Cerebellar nuclear complex (tissue), 1 donor: ENCODE measurements around the gene HCST.
"Not testable (repeated sequence)": the region's sequence is repeated elsewhere in the genome, so short reads cannot be mapped to it uniquely, and the experiment has no call there.

Experiments used
- DNase-seq, 2 experiments: peaks; one replicate each; lab custom pipeline; 2025; lab: John Stamatoyannopoulos, UW

Gene HCST

DNA sequence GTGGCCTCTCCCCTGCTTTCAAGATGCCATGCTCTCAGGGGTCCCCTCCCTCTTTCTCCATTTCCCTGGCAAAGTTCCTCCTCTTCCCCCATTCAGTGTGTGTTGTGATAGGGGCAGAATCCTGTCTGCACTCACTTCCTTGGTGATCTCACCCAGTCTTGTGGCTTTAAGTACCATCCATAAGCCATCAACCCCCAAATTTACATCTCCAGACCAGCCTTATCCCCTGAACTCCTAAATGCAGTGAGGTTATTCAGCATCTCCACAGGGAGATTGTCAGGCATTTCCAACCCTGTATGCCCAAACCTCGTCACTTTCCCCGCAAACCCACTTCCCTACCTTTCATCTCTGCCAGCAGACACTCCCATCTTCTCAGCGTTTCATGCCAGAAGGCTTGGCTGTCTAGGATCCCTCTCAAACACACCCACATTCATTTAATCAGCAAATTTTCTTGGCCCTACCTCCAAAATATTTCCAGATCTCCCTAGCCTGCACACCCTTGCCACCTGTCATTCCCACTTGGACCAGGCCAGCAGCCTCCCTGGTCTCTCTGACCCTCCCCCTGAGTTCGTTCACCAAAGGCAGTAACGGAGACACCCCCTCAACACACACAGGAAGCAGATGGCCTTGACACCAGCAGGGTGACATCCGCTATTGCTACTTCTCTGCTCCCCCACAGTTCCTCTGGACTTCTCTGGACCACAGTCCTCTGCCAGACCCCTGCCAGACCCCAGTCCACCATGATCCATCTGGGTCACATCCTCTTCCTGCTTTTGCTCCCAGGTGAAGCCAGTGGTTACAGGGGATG lies at the start of gene HCST:
TSS of gene HCST (plus strand) at position 676 of the 808 bp plus-strand sequence. CDS start at position 741, 65 bp downstream.
- DNase-seq = no peak

- no peak for DNase-seq
Measured at GRCh38 chr19:35853038-35853756, 49.1 kb upstream of the HCST start.

DNA sequence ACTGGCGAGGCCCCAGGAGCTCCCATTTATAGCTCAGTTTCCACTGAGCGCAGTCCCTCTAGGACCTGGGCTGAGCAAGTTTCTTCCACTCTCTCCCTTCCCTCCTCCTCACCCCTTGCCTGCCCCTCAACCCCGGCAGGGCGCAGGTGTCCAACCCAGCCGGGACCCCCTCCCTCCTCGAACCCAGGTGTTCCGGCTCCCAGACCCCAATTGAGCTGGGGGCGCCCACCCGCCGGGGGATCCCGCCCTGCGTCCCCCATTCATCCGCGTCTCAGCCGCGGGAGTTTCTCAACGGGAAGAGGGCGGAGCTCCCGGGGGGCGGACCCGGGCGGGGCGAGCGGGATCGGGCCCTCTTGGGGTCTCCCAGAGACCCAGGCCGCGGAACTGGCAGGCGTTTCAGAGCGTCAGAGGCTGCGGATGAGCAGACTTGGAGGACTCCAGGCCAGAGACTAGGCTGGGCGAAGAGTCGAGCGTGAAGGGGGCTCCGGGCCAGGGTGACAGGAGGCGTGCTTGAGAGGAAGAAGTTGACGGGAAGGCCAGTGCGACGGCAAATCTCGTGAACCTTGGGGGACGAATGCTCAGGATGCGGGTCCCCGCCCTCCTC lies 45.7 kb upstream of the HCST start, which contains the start of gene KIRREL2:
TSS of gene KIRREL2 (plus strand) at position 366 of the 604 bp plus-strand sequence. CDS start at position 575, 209 bp downstream.
- DNase-seq = no peak

GRCh38 chr19:35858311-35858710 lies 44.0 kb upstream of the HCST start:
- no peak for DNase-seq

- DNase-seq = no peak
Measured at GRCh38 chr19:35859414-35859813, 42.9 kb upstream of the HCST start.

GRCh38 chr19:35860436-35860817 lies 41.9 kb upstream of the HCST start:
- DNase-seq = no peak

GRCh38 chr19:35860818-35861639 lies 41.3 kb upstream of the HCST start:
- DNase-seq = no peak

DNA sequence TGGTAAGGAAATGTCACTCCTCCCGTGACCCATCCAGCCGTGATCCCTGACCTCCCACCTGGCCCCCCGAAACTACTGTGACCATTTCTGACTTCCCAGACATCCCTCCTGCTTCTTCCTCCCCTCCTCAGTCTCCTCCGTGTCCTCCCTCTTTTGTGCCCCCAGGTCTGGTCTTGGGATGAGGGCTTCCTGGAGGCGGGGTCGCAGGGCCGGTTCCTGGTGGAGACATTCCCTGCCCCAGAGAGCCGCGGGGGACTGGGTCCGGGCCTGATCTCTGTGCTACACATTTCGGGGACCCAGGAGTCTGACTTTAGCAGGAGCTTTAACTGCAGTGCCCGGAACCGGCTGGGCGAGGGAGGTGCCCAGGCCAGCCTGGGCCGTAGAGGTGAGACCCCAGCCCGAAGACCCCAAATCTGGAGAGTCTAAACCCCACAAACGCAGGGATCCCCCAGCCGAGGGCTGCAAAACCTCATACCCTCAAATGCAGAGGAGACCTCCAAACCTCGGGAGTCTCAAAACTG lies 40.6 kb upstream of the HCST start:
- DNase-seq = no peak

DNA sequence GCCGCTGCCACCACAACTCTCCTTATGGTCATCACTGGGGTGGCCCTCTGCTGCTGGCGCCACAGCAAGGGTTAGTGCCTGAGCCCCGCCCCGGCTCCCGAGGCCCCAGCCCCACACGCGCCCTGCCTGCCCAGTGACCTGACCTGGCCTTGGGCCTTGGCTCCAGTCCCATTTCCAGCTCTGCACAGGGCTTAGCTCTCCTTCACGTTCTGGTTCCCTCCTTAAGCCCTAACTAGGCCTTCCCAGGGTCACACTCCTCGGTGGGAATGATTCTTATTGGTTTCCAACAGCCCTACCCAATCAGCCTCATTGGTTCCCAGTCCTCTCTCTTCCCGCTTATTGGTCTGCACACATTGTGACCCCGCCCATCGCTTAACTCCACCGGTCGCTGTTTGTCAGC lies 39.8 kb upstream of the HCST start:
- DNase-seq = no peak

DNA sequence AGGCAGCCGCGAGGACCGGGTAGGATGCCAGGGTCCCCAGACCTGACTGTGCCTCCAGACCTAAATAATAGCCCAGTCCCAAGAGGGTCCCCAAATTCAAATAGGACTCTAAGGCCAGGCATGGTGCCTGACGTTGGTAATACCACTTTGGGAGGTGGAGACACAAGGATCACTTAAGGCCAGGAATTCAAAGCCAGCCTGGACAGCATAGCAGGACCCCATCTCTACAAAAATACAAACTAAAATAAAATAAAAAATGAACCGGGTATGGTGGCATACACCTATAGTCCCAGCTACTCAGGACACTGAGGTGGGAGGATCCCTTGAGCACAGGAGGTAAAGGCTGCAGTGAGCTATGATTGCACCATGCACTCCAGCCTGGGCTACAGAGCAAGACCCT lies 39.3 kb upstream of the HCST start:
- no peak for DNase-seq

DNA sequence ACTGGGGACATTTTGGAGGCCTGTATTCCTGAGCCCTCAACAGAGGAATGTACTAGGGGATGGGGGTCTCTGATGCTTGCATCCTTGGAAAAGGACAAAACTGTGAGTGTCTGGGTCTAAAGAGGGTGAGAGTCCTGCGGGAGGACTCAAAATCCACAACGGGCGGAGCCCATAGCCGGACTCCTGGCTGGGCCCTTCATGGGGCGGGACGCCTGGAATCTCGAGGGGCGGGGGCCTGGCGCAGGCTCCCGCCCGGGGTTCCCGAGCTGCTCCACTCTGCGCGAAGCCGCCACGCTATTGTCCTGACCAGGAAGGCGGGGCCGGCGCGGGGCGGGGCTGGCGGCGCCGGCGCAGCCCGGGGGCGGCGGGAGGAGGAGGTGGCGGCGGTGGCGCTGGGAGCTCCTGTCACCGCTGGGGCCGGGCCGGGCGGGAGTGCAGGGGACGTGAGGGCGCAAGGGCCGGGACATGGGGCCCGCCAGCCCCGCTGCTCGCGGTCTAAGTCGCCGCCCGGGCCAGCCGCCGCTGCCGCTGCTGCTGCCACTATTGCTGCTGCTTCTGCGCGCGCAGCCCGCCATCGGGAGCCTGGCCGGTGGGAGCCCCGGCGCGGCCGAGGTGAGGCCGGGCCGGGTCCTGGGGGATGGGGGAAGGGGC lies 34.0 kb upstream of the HCST start, which contains the start of gene APLP1:
TSS of gene APLP1 (plus strand) at position 403 of the 651 bp plus-strand sequence. CDS start at position 466, 63 bp downstream.
- DNase-seq = peak in 1 of 2 experiments; percentile 24

GRCh38 chr19:35868823-35869326 lies 33.5 kb upstream of the HCST start:
- no peak for DNase-seq

DNA sequence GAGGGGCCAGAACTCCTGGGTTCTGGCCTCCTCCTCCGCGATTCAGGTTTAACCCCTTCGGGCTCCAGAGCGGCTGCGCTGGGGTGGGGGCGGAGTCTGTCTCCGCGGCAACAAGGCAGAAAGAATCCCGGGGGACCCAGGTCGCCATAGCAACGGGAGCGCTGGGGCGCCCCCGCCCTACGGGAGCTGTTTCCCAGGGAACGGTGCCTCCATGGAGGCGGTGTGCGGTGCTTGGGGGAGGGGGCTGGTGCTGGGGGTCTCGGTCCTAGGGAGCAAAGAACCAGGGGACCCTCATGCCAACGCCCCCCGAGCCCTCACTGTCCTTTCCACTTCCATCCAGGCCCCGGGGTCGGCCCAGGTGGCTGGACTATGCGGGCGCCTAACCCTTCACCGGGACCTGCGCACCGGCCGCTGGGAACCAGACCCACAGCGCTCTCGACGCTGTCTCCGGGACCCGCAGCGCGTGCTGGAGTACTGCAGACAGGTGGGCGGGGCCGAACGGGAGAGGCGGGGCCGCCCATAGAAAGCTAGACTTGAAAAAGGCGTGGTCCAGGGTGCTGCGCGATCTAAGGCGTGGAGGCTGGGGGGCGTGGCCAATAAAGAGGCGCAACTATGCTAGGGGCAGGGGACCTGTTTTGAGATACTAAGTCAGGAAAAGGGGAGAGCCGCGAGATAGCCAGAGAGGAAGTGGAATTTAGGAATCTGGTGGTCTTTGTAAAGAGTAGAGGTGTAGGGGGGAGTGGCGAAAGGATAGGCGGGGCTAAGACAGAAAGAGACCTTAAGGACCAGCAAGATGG lies 32.8 kb upstream of the HCST start:
- DNase-seq = peak; percentile 28 to 46

DNA sequence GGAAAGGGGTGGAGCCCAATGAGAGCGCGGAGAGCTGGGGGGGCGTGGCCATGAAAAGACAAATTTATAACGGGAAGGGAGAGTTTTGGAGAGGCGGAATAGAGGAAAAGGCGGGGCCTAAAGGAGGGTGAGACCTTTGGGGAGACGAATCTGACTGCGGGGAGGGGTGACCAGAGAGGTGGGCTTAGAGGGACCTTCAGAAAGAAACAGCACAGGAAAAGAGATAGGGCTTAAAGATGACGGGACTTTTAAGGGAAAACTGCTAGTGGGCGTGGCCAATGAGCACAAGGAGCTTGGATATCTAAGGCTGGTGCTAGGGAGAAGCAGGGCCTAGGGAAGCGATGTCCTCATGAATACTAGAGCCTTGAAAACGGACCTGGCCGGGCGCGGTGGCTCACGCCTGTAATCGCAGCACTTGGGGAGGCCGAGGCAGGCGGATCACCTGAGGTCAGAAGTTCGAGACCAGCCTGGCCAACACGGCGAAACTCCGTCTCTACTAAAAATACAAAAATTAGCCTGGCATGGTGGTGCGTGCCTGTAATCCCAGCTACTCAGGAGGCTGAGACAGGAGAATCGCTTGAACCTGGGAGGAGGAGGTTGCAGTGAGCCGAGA lies 32.1 kb upstream of the HCST start:
- DNase-seq = not testable (repeated sequence)

DNA sequence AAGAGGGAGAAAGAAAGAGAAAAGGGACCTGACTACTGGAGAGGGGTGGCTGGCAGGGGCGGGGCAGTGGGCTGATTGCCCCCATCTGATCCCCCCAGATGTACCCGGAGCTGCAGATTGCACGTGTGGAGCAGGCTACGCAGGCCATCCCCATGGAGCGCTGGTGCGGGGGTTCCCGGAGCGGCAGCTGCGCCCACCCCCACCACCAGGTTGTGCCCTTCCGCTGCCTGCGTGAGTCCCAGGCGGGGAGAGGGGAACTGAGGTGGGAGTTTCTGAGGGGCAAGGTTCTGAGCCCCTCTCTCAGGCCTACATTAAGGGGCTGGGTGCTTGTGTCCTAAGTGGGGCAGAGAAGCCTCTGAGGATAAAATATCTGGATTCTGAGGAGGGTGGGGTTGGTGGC lies 31.5 kb upstream of the HCST start:
- DNase-seq = no peak

DNA sequence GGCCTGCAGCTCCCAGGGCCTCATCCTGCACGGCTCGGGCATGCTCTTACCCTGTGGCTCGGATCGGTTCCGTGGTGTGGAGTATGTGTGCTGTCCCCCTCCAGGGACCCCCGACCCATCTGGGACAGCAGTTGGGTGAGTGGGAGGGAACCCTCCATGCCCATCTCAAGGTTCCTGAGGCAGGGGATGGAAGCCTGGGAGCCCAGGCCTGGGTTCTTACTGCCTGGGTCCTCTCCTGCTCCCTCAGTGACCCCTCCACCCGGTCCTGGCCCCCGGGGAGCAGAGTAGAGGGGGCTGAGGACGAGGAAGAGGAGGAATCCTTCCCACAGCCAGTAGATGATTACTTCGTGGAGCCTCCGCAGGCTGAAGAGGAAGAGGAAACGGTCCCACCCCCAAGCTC lies 30.7 kb upstream of the HCST start:
- no peak for DNase-seq

DNA sequence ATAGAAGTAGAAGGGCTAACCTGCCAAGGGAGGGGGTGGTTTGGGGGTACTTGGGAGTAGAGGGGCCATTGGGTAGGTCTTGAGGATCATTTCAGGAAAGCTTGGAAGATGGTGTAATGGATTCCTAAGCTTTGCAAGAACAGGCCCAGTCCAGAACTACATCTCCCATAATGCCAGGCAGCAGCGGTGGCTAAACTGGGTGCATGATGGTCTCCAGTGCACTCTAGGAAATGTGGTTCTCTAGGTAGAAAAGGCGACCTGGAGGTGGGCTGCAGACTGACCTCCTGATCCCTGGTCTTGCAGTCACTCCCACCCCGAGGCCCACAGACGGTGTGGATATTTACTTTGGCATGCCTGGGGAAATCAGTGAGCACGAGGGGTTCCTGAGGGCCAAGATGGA lies 30.1 kb upstream of the HCST start:
- DNase-seq = no peak

- DNase-seq = no peak
Measured at GRCh38 chr19:35874392-35874930, 27.9 kb upstream of the HCST start.

DNA sequence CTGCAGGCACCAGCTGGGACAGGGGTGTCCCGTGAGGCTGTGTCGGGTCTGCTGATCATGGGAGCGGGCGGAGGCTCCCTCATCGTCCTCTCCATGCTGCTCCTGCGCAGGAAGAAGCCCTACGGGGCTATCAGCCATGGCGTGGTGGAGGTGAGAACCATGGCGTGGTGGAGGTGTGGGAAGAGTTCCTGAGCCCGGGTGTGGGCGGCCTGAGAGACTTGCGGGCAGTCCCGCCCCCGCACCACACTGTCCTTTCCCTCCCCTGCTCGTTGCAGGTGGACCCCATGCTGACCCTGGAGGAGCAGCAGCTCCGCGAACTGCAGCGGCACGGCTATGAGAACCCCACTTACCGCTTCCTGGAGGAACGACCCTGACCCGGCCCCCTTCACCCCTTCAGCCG lies 23.3 kb upstream of the HCST start:
- DNase-seq = no peak
